ENCODE measurements around the gene SLC39A3. TPM values are rescaled to one million over a fixed set of nuclear protein-coding genes. Genes with fewer than 3 reads are reported as not detected.
A peak's percentile ranks its signal among the peaks of the same experiment; 100 is the strongest.

Gene SLC39A3
- total and polyA plus RNA-seq, 2 of the 8 experiments (the other 6 are each of a cell fraction or from before 2014, with no cell fraction given): 33.0 to 52.9 TPM

DNA sequence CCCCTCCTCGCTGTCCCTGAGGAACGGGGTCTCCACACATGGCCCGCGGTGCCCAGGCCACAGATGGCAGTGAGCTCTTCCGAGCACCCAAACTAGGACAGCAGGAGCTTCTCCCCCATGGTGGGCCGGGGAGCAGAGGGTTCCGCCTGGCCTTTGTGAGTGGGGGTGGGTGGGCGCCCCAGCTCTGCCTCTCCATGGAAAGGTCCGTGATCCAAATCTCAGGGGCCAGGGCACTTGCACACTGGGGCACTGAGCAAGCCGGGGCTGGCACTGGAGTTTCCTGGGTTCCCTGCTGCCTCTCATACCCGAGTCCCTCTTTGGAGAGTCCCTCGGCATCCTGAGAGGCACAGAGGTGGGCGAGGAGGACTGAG is 16.5 kb downstream of the SLC39A3 start:
- H3K4me2 ChIP-seq (ENCODE audit: insufficient read depth in 1 of 2, low read depth in 2 of 2, low read length in 2 of 2): no peak overlapping the region
- peaks cover 12% of the 10 kb centered on the region; the same call in 1 of the 2 replicates for H3K23me2 ChIP-seq (ENCODE audit: low read depth, low read length)
- no peak overlapping the region for H3K14ac ChIP-seq (ENCODE audit: insufficient read length)
- 92% methylated on average over 10 of the region's 13 CpGs; no CpG with 5 or more reads in 1 of the 2 experiments for WGBS, 2 experiments (ENCODE audit: extremely low coverage in 1 of 2, insufficient coverage in 1 of 2, insufficient read length in 1 of 2, insufficient replicate concordance in 2 of 2, low coverage in 1 of 2, low lambda C conversion rate in 2 of 2, missing lambda C conversion rate in 1 of 2)
- FAIRE-seq (no peak), DNase-seq (ENCODE audit: low read depth in 1 of 2, low spot score in 2 of 2) (no peak)
- no peak overlapping the region for H3K4me3 ChIP-seq (ENCODE audit: extremely low read depth in 1 of 4, insufficient read depth in 2 of 4, low read depth in 3 of 4, low read length in 4 of 4)
- H3K56ac ChIP-seq (replicated peaks; ENCODE audit: insufficient read length, low read depth, low read length): no peak overlapping the region
- peak overlapping the region; percentile 79; the same call in 1 of the 2 replicates for H4K8ac ChIP-seq (ENCODE audit: extremely low read depth, insufficient read depth, low read length)
- no peak overlapping the region for H3K9ac ChIP-seq (replicated peaks in 1 of 4; ENCODE audit: extremely low read depth in 1 of 4, low read depth in 3 of 4, low read length in 3 of 4)
- no peak overlapping the region for H3K18ac ChIP-seq (ENCODE audit: extremely low read depth, low read length)
- no peak overlapping the region for H2AK5ac ChIP-seq (ENCODE audit: low read depth, low read length)
- H2BK12ac ChIP-seq (ENCODE audit: low read depth, low read length): no peak overlapping the region; the same call in 1 of the 2 replicates
- H2BK20ac ChIP-seq (ENCODE audit: low read length): no peak overlapping the region
- H3K9me3 ChIP-seq (ENCODE audit: insufficient read depth in 2 of 2, low read depth in 1 of 2, low read length in 1 of 2): no peaks in the 10 kb centered on the region
- no peak overlapping the region for H2BK15ac ChIP-seq (ENCODE audit: low read length)
- H3K4ac ChIP-seq (replicated peaks; ENCODE audit: insufficient read length, low read depth, low read length): no peak overlapping the region
- no peaks in the 10 kb centered on the region for H3K79me1 ChIP-seq (ENCODE audit: low read depth, low read length)
- H3K36me3 ChIP-seq (ENCODE audit: control insufficient read depth in 2 of 4, insufficient read depth in 4 of 4, low read length in 3 of 4): no peaks in the 10 kb centered on the region
- no peak overlapping the region for H3K27ac ChIP-seq (ENCODE audit: low read depth, low read length)
- peaks cover 0 to 7% (median 3%) of the 10 kb centered on the region in 4 experiments; a peak in 4 of 7 replicates for H3K27me3 ChIP-seq (replicated peaks in 1 of 4; ENCODE audit: control insufficient read depth in 3 of 4, extremely low read depth in 1 of 4, insufficient read depth in 3 of 4, low read length in 3 of 4)
- no peak overlapping the region for H2BK5ac ChIP-seq (ENCODE audit: low read depth, low read length)
- no peak overlapping the region for H4K5ac ChIP-seq (ENCODE audit: insufficient read length, low read depth, low read length)
- H4K91ac ChIP-seq (replicated peaks; ENCODE audit: insufficient read length, low read length): no peak overlapping the region
- peaks cover 0 to 2% of the 10 kb centered on the region in 2 experiments for H4K20me1 ChIP-seq (replicated peaks in 1 of 2; ENCODE audit: control insufficient read depth in 1 of 2, insufficient read depth in 2 of 2, low read length in 2 of 2)
- no peaks in the 10 kb centered on the region for H3K79me2 ChIP-seq (ENCODE audit: control insufficient read depth in 1 of 2, insufficient read depth in 2 of 2, low read length in 2 of 2)
- CTCF ChIA-PET (ENCODE audit: partially characterized antibody): interaction anchor here (0.8 to 3.2 kb wide), 8 partner anchors 11 to 87 kb away, joined by 3 to 16 read pairs (median 4); no protein-coding TSS in a partner anchor
- peaks cover 0 to 20% (median 6%) of the 10 kb centered on the region in 4 experiments; a peak in 6 of 7 replicates for H3K4me1 ChIP-seq (replicated peaks in 1 of 4; ENCODE audit: control insufficient read depth in 3 of 4, insufficient read depth in 4 of 4, low read length in 3 of 4)
- TF ChIP-seq CHD2 (IDR thresholded peaks at IDR 0.05; ENCODE audit: low read length): no peak
- no peak overlapping the region for H2AFZ ChIP-seq (ENCODE audit: low read length)
- POLR2A ChIA-PET (ENCODE audit: partially characterized antibody): interaction anchor here (0.7 to 2.0 kb wide), 7 partner anchors 13 to 247 kb away, joined by 3 to 6 read pairs (median 4); partner anchors contain the start of genes GADD45B and ZNF555
- no peak overlapping the region for H3K23ac ChIP-seq (ENCODE audit: insufficient read length)
- no peak overlapping the region for H2BK120ac ChIP-seq (replicated peaks; ENCODE audit: low read depth, low read length)

Measured in H1 (cell line).